ENCODE measurements around the gene TRMT61A. TPM values are rescaled to one million over a fixed set of nuclear protein-coding genes. Genes with fewer than 3 reads are reported as not detected.

TRMT61A gene
- total and polyA plus RNA-seq, 9 of the 15 experiments (the other 6 are each of a cell fraction or from before 2014, with no cell fraction given), result 0.10 to 24.8 (median 5.1) TPM

DNA sequence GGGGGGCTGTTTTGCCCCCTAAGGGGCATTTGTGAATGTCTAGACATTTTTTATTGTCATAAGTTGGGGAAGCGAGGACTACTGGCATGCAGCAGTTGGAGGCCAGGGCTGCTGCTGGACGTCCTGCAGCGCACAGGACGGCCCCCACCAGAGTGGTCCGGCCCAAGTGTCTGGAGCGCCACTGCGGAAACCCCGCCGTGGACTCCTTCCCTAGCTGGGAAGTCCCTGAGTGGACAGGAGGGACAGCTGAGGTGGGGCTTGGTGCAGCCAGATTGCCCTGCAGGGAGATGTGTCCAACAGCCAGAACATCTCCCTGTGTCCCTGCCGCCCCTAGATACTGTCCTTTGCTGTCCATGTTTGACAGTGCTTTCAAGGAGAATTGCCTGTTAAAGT, 11.8 kb upstream of the TRMT61A start:
- ATAC-seq (no peak), FAIRE-seq (no peak), DNase-seq (ENCODE audit: extremely low read depth in 1 of 4, low spot score in 3 of 4) (no peak)
- WGBS (ENCODE audit: insufficient coverage, low coverage, missing lambda C conversion rate), result 83% methylated on average over 4 of the region's 10 CpGs
- no TSS peak for BruUV-seq (replicated peaks)
- no peak overlapping the region for H3K27ac ChIP-seq (ENCODE audit: extremely low read depth, low read depth, low read length)
- peaks cover 30 to 68% of the 10 kb centered on the region in 2 experiments for H3K4me1 ChIP-seq (replicated peaks in 1 of 2; ENCODE audit: control insufficient read depth in 2 of 2, insufficient read depth in 2 of 2, low read length in 2 of 2)
- H3K4me3 ChIP-seq, result no peak overlapping the region
- no peaks in the 10 kb centered on the region for H3K9me3 ChIP-seq (replicated peaks; ENCODE audit: control insufficient read depth, insufficient read depth, low read depth, low read length)
- H4K20me1 ChIP-seq (replicated peaks; ENCODE audit: control insufficient read depth, insufficient read depth, low read length), result peaks cover 13% of the 10 kb centered on the region; the same call in 1 of the 2 replicates
- no peak overlapping the region for H2AFZ ChIP-seq (ENCODE audit: low read depth, low read length)
- in situ Hi-C loops (cut with MboI) (no loop called here), intact Hi-C loops (cut with micrococcal nuclease) (loop anchor here (5.0 kb wide), 1 partner anchor 45 kb away; the partner anchor contains the start of genes BAG5 and COA8)
- H3K9me1 ChIP-seq (ENCODE audit: control insufficient read depth, insufficient read depth, low read length), result no peaks in the 10 kb centered on the region
- ChIA-PET CTCF (ENCODE audit: low intra/inter-chr PET ratio) (interaction anchor here (2.7 kb wide), 1 partner anchor 29 kb away, joined by 19 read pairs; no protein-coding TSS in a partner anchor), POLR2A (no interaction called here)
- H3K36me3 ChIP-seq (ENCODE audit: control insufficient read depth, insufficient read depth, low read length), result peaks cover 26% of the 10 kb centered on the region; the same call in 1 of the 3 replicates
- H3K79me2 ChIP-seq (ENCODE audit: control insufficient read depth, insufficient read depth, low read length), result peaks cover 20% of the 10 kb centered on the region
- no peak overlapping the region for H3K9ac ChIP-seq (ENCODE audit: insufficient read depth in 1 of 2, low read depth in 2 of 2, low read length in 2 of 2)
- H3K4me2 ChIP-seq (ENCODE audit: insufficient read depth, low read length), result no peak overlapping the region
- no peaks in the 10 kb centered on the region for H3K27me3 ChIP-seq (ENCODE audit: control insufficient read depth in 2 of 2, insufficient read depth in 2 of 2, low read length in 2 of 2)
- TF ChIP-seq ZNF140 (CRISPR knock-in tag; IDR thresholded peaks at IDR 0.05) (no peak), ZNF583 (CRISPR knock-in tag; IDR thresholded peaks at IDR 0.05) (no peak), MECOM (CRISPR knock-in tag; IDR thresholded peaks at IDR 0.05) (no peak), ZNF780A (CRISPR knock-in tag; IDR thresholded peaks at IDR 0.05) (no peak), ZNF263 (CRISPR knock-in tag; IDR thresholded peaks at IDR 0.05; ENCODE audit: borderline replicate concordance) (no peak), CHAMP1 (IDR thresholded peaks at IDR 0.05) (no peak), FOS (IDR thresholded peaks at IDR 0.05; ENCODE audit: extremely low read depth, insufficient read length) (no peak), HES1 (IDR thresholded peaks at IDR 0.05; ENCODE audit: low read depth) (no peak), SMARCE1 (IDR thresholded peaks at IDR 0.05) (no peak), ASH1L (IDR thresholded peaks at IDR 0.05; ENCODE audit: borderline replicate concordance, low read depth, partially characterized antibody) (no peak), ZNF318 (IDR thresholded peaks at IDR 0.05; ENCODE audit: borderline replicate concordance in 1 of 2, low read depth in 1 of 2) (no peak), BCL6 (CRISPR knock-in tag; IDR thresholded peaks at IDR 0.05) (no peak)

All from K562 (cell line).